NB4 (cell line): ENCODE results near the gene RPL4.

Experiments
- MYC ChIP-seq: IDR thresholded peaks from 2 replicates; pipeline ENCODE4 v1.6.1; 2011; ENCODE audit warnings: low read depth, low read length
- POLR2A ChIP-seq: IDR thresholded peaks from 2 replicates; pipeline ENCODE4 v1.6.1; 2011; ENCODE audit warnings: mild to moderate bottlenecking; ENCODE audit not compliant: insufficient read length; ENCODE audit errors: extremely low read depth
- TF ChIP-seq, protein P1 (sequence below): IDR thresholded peaks from one replicate; pipeline ENCODE4 v1.5.1; 2012; ENCODE audit warnings: low read depth, low read length

DNA sequence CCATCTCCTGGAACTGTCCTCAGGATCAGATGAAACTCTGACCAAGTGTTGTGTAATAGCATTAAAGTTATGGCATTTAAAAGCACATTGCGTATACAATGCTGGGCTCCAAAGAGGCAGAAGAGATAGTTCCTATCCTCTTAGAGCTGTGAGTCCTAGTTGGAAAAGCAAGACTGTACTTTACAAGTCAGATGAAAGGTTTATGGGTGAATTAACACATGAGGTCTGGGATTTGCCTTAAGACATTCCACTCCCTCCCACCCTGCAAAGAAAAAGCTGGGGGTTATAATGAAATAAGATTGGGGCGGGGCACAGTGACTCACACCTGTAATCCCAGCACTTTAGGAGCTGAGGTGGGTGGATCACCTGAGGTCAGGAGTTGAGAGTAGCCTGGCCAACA, 42.7 kb downstream of the RPL4 start:
- TF ChIP-seq, protein P1, sequence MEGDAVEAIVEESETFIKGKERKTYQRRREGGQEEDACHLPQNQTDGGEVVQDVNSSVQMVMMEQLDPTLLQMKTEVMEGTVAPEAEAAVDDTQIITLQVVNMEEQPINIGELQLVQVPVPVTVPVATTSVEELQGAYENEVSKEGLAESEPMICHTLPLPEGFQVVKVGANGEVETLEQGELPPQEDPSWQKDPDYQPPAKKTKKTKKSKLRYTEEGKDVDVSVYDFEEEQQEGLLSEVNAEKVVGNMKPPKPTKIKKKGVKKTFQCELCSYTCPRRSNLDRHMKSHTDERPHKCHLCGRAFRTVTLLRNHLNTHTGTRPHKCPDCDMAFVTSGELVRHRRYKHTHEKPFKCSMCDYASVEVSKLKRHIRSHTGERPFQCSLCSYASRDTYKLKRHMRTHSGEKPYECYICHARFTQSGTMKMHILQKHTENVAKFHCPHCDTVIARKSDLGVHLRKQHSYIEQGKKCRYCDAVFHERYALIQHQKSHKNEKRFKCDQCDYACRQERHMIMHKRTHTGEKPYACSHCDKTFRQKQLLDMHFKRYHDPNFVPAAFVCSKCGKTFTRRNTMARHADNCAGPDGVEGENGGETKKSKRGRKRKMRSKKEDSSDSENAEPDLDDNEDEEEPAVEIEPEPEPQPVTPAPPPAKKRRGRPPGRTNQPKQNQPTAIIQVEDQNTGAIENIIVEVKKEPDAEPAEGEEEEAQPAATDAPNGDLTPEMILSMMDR: no peak
- no peak for TF ChIP-seq POLR2A
- TF ChIP-seq MYC: no peak
